ENCODE measurements around the gene MARS1. TPM values are rescaled to one million over a fixed set of nuclear protein-coding genes. Genes with fewer than 3 reads are reported as not detected.

The MARS1 gene
- total and polyA plus RNA-seq, 12 donors: 56.7 to 108 (median 75.6) TPM

DNA sequence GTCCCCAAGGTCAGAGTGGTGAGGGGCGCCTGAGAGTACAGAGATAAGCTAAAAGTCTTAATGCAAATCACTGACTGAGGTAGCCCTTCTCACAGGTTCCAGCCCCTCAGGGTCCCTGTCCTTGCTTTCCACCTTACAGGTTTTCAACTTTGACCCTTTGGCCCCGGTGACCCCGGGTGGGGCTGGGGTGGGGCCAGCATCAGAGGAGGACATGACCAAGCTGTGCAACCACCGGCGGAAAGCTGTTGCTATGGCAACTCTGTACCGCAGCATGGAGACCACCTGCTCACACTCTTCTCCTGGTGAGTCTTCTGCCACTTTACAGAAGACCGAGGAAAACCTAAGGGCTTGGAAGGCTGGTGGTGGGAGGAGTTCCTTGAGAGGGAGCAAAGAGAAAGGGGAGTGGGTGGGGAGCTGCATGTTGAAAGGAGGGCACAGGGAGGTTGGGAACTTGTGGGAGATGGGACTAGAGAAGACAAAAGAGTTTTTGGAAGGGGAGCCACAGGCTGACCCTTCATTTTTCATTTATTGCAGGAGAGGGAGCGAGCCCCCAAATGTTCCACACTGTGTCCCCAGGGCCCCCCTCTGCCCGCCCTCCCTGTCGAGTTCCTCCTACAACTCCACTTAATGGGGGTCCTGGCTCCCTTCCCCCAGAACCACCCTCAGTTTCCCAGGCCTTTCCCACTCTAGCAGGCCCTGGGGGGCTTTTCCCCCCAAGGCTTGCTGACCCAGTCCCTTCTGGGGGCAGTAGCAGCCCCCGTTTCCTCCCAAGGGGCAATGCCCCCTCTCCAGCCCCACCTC is 37.1 kb downstream of the MARS1 start:
- TF ChIP-seq, protein P1, sequence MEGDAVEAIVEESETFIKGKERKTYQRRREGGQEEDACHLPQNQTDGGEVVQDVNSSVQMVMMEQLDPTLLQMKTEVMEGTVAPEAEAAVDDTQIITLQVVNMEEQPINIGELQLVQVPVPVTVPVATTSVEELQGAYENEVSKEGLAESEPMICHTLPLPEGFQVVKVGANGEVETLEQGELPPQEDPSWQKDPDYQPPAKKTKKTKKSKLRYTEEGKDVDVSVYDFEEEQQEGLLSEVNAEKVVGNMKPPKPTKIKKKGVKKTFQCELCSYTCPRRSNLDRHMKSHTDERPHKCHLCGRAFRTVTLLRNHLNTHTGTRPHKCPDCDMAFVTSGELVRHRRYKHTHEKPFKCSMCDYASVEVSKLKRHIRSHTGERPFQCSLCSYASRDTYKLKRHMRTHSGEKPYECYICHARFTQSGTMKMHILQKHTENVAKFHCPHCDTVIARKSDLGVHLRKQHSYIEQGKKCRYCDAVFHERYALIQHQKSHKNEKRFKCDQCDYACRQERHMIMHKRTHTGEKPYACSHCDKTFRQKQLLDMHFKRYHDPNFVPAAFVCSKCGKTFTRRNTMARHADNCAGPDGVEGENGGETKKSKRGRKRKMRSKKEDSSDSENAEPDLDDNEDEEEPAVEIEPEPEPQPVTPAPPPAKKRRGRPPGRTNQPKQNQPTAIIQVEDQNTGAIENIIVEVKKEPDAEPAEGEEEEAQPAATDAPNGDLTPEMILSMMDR (IDR thresholded peaks at IDR 0.05): no peak
- intact Hi-C loops (cut with DNase I): no loop called here
- no peak for ATAC-seq
- Histone ChIP-seq H3K9me3 (no peaks in the 10 kb centered on the region), H3K27ac (peak overlapping the region in 3 of 10 donors; percentile 93 to 100 (median 99)), H3K4me3 (no peak overlapping the region), H3K36me3 (peaks cover 0 to 63% (median 37%) of the 10 kb centered on the region in 9 donors), H3K4me1 (peaks cover 17 to 45% (median 36%) of the 10 kb centered on the region in 9 donors), H3K27me3 (no peaks in the 10 kb centered on the region)
- DNase-seq: no peak
- 67 to 73% methylated on average over 10 to 11 of the region's 11 CpGs for WGBS, 2 donors

DNA sequence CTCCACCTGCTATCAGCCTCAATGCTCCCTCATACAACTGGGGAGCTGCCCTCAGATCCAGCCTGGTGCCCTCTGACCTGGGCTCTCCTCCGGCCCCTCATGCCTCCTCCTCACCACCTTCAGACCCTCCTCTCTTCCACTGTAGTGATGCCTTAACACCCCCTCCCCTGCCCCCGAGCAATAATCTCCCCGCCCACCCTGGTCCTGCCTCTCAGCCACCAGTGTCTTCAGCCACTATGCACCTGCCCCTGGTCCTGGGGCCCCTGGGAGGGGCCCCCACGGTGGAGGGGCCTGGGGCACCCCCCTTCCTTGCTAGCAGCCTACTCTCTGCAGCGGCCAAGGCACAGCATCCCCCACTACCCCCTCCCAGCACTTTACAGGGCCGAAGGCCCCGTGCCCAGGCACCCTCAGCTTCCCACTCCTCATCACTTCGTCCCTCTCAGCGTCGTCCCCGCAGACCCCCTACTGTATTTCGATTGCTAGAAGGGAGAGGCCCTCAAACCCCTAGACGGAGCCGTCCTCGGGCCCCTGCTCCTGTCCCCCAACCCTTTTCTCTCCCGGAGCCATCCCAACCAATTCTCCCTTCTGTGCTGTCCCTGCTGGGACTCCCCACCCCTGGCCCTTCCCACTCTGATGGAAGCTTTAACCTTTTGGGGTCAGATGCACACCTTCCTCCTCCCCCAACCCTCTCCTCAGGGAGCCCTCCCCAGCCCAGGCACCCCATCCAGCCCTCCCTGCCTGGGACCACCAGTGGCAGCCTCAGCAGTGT is 37.9 kb downstream of the MARS1 start:
- Histone ChIP-seq H3K27ac (no peak overlapping the region), H3K9me3 (no peaks in the 10 kb centered on the region), H3K4me3 (no peak overlapping the region), H3K27me3 (no peaks in the 10 kb centered on the region), H3K36me3 (peaks cover 0 to 71% (median 45%) of the 10 kb centered on the region in 9 donors), H3K4me1 (peaks cover 17 to 44% (median 36%) of the 10 kb centered on the region in 9 donors)
- DNase-seq: no peak
- intact Hi-C loops (cut with DNase I): no loop called here
- WGBS, 2 donors: 81 to 87% methylated on average over 15 to 16 of the region's 16 CpGs
- ATAC-seq: no peak
- TF ChIP-seq, protein P1 (IDR thresholded peaks at IDR 0.05): no peak

DNA sequence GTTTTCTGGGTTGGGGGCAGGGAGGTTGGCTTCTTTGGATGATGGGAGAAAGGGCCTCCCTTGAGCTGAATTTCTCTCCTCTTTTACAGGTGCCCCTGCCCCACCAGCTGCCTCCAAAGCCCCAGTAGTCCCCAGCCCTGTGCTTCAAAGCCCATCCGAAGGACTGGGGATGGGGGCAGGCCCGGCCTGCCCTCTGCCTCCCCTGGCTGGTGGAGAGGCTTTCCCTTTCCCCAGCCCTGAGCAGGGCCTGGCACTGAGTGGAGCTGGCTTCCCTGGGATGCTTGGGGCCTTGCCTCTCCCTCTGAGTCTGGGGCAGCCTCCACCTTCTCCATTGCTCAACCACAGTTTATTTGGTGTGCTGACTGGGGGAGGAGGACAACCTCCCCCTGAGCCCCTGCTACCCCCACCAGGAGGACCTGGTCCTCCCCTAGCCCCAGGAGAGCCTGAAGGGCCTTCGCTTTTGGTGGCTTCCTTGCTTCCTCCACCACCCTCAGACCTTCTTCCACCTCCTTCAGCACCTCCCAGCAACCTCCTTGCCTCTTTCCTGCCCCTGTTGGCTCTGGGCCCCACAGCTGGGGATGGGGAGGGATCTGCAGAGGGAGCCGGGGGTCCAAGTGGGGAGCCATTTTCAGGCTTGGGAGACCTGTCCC is 38.7 kb downstream of the MARS1 start:
- intact Hi-C loops (cut with DNase I): no loop called here
- Histone ChIP-seq H3K9me3 (no peaks in the 10 kb centered on the region), H3K4me3 (no peak overlapping the region), H3K27ac (peak overlapping the region in 1 of 10 donors; percentile 20), H3K4me1 (peaks cover 11 to 36% (median 28%) of the 10 kb centered on the region in 9 donors), H3K36me3 (peaks cover 0 to 79% (median 53%) of the 10 kb centered on the region in 9 donors), H3K27me3 (no peaks in the 10 kb centered on the region)
- TF ChIP-seq, protein P1 (IDR thresholded peaks at IDR 0.05): no peak
- DNase-seq (no peak), ATAC-seq (no peak)
- WGBS, 2 donors: 66 to 74% methylated on average over 4 of the region's 4 CpGs

DNA sequence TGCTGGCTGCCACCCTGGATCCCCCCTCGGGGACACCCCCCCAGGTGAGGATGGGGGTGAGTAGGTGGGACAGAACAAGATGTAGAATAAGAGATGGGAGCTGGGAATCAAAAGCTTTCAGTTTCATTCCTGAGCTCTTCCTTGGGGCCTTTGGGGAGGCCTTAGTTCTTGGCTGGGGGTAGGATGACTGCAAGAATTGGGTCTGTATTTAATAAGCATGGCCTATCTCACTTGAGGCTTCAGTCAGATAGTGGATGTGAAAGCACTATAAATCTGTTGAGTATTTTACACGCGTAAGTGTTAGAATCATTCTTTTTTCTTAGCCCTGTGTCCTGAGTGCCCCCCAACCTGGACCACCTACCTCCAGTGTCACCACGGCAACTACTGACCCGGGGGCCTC is 39.3 kb downstream of the MARS1 start:
- Histone ChIP-seq H3K4me1 (peaks cover 10 to 31% (median 22%) of the 10 kb centered on the region in 9 donors), H3K27me3 (no peaks in the 10 kb centered on the region), H3K36me3 (peaks cover 0 to 85% (median 58%) of the 10 kb centered on the region in 9 donors), H3K27ac (no peak overlapping the region), H3K4me3 (no peak overlapping the region), H3K9me3 (no peaks in the 10 kb centered on the region)
- no peak for ATAC-seq
- intact Hi-C loops (cut with DNase I): no loop called here
- TF ChIP-seq, protein P1 (IDR thresholded peaks at IDR 0.05): no peak
- DNase-seq: no peak
- WGBS, 2 donors: 76 to 81% methylated on average over 5 of the region's 5 CpGs
